Measurements from ENCODE around the gene SPON2.
"Not testable (repeated sequence)": the region's sequence is repeated elsewhere in the genome, so short reads cannot be mapped to it uniquely, and the experiment has no call there.

The SPON2 gene

DNA sequence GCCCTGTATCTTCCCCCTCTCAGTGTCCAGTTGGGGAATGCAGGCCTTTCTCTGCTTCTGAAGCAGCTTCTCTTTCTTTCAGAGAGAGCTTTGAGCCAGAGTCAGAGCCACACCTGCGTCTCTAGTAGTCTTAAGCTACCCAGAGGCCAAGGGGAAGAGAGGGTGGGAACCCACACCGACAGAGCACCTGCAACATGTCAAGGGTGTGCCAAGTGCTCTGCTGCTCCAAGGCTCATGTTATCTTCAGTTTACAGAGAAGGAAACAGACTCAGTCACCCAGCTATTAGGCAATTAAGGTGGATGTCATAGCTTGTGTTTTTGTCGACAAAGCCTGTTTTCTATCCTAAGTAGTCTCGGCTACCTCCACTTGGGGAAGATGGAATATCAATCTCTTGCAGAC is 36.3 kb downstream of the SPON2 start:
- DNase-seq = peak in 2 of 3 experiments; percentile 14 to 32

DNA sequence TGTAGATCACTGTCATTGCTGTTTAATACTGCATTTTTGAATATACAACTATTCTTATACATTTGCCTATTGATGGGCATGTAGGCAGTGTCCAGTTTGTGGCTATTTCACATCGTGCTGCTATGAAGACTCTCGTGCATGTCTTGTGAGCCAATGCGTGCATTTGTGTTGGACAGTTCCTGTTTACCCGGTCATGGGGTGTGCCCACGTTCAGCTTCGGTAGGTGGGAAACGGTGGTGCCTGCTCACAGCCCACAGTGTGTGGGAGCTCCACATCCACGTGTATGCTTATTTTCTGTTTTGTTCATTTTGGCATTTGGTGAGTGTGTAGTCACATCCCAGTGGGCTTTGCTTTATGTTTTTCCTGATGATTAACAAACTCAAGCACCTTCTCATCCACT is 39.4 kb downstream of the SPON2 start:
- no peak for DNase-seq

DNA sequence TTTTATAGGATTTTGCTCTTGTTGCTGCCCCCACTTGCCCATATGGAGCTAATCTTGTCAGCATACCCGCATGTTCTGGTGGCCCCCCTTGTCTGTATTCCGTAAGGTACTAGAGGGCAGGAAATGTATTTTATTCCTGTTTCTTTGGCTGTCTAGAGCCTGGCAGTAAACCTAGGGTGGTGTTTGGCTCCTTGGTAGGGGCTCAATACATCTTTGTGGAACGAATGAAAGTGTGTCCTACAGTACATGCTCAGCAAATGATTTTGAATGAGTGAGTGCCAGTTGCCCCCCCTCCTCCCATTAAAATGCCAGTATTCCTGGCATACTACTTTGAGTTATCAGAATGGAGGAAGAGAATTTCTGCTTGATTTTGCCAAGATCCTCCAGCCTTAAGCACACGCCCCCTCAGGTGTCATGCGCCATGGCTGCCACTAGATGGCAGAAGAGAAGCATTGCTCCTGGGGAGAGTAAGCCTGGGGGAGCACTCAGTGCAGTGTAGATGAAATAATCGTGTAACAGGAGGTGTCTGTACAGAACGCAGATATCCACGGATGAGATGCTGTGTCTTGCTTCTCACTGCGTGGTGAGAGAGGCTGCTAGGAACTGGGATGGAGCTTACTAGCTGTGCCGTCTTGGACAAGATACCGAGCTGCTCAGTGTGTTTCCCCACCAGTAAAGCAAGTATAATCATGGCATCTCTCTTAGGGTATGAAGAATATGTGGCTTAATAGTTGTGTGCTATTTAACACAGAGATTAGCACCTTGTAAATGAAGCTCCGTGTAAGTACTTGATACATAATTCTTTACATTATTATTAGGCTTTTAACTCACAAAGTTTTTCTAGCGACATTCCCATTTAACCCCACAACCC is 41.8 kb downstream of the SPON2 start:
- peak; percentile 44 to 86 (median 74) for DNase-seq

DNA sequence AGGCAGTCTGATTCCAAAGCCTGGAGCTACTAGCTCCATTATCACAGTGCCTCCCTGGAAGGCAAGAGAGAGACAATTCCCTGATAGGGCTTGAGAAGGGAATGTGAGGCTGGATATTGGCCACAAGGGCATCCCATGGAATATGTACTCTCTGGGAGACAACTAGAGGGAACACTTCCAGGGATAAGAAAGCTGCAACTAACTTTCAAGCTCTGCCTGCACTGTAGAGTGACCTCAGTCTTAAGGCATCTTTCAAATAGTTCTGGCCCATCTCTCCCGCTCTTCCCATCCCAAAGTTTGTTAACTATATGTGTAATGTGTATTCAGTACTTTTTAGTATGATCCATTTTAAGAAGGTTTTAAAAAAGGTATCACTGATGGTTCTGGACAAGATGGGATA is 45.9 kb downstream of the SPON2 start:
- DNase-seq = no peak

DNA sequence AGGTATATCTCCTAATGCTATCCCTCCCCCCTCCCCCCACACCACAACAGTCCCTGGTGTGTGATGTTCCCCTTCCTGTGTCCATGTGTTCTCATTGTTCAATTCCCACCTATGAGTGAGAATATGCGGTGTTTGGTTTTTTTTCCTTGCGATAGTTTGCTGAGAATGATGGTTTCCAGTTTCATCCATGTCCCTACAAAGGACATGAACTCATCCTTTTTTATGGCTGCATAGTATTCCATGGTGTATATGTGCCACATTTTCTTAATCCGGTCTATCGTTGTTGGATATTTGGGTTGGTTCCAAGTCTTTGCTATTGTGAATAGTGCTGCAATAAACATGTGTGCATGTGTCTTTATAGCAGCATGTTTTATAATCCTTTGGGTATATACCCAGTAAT is 46.9 kb downstream of the SPON2 start:
- DNase-seq = not testable (repeated sequence)

DNA sequence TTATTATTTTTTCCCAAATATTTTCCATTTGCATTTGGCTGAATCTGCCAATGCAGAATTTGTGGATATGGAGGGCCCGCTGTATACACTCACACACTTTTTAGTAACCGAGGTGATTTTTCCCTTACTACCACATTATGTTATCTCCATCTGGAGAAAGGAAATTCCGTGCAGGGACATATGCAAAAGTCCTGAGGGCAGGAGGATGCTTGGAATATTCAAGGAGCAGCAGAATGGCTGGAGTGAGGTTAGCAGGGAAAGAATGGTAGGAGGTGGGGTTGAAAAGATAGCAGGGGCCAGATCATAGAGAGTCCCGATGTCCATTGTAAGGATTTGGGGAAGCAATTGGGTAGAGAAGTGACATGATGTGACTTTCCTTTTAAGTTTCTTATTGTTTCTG is 47.6 kb downstream of the SPON2 start:
- no peak for DNase-seq

DNA sequence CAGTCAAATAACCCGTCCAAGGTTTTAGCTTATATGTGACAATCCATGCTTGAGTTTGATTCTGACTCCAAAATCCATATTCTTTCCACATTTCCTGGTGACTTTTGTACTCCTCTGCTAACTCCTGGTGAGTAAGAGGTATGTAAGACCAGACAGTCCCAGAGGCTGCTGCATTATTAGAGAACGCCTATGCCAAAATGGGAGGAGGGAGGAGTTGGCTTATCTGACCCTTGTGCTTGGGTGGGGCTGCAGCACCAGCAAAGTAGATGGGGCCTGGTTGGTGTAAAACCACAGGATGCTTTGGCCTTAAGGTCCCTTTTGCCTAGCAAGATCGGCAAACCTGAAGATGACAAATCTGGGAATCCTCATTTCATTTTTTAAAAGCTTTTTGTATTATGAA is 49.9 kb downstream of the SPON2 start:
- no peak for DNase-seq

Measured in NCI-H1417 (cell line).